ACHN (cell line): ENCODE results near the gene GRAP.
"Not testable (repeated sequence)": the region's sequence is repeated elsewhere in the genome, so short reads cannot be mapped to it uniquely, and the experiment has no call there.

ENCODE experiments used
- DNase-seq: peaks from one replicate; pipeline ENCODE4 v3.0.0-alpha.2; 2015
- in situ Hi-C: cut with HindIII; loops from 2 replicates; pipeline ENCODE4 v1.10.0; 2017; ENCODE audit warnings: low sequenced_read_pairs, low pct_ligation_motif_present, low pct_unique_long_range_greater_than_20kb

The GRAP gene

GRCh38 chr17:19046782-19047375 is at the start of gene GRAP:
TSS of gene GRAP (minus strand) at chr17:19046957. CDS start at chr17:19046926, 31 bp downstream.
- in situ Hi-C loops, DNase-seq: not testable (repeated sequence)

GRCh38 chr17:19093684-19094438 is 47.1 kb upstream of the GRAP start:
- in situ Hi-C loops: not testable (repeated sequence)

GRCh38 chr17:19092737-19093683 is 46.3 kb upstream of the GRAP start:
- peak; percentile 61 for DNase-seq
- in situ Hi-C loops: not testable (repeated sequence)

More at GRCh38 chr17:19093684-19094438, 47.1 kb upstream of the GRAP start:
- DNase-seq: not testable (repeated sequence)

DNA sequence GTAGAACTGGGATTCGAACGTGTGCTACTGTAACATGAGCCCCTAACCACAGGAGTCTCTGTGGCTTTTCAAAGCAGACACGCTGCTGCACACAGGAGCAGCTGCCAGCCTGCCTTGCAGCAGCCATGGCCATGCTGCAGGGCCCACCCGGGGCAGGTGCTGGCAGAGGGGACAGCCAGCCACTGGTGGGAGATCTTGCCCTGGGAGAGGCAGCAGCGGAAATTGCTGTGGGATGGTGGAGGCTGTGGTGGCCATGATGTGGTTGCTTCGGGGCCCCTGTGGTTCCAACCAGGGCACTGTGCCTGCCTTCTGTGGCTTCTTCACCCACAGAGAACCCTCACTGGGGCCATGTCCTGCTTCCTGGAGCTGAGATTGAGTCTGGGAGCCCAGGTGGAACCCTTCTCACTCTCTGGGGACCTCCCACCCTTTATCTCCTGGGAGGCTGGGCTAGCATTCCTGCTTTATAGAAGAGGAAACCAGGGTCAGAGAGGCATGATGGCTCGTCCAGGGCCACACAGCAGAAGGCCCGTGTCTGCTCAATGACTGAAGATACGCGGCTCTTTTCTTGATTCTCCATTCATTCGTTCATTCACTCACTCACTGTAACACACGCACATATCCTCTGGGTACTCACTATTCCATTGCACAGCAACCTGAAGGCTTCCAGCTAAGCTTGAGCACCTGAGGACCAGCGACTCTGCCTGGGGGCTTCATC is 43.5 kb upstream of the GRAP start:
- DNase-seq, in situ Hi-C loops: not testable (repeated sequence)

GRCh38 chr17:19088804-19089685 is 42.3 kb upstream of the GRAP start:
- DNase-seq, in situ Hi-C loops: not testable (repeated sequence)

GRCh38 chr17:19077386-19077785 is 30.6 kb upstream of the GRAP start:
- in situ Hi-C loops: not testable (repeated sequence)

GRCh38 chr17:19076398-19077192 is 29.8 kb upstream of the GRAP start:
- in situ Hi-C loops, DNase-seq: not testable (repeated sequence)

More at GRCh38 chr17:19077386-19077785, 30.6 kb upstream of the GRAP start:
- DNase-seq: not testable (repeated sequence)

DNA sequence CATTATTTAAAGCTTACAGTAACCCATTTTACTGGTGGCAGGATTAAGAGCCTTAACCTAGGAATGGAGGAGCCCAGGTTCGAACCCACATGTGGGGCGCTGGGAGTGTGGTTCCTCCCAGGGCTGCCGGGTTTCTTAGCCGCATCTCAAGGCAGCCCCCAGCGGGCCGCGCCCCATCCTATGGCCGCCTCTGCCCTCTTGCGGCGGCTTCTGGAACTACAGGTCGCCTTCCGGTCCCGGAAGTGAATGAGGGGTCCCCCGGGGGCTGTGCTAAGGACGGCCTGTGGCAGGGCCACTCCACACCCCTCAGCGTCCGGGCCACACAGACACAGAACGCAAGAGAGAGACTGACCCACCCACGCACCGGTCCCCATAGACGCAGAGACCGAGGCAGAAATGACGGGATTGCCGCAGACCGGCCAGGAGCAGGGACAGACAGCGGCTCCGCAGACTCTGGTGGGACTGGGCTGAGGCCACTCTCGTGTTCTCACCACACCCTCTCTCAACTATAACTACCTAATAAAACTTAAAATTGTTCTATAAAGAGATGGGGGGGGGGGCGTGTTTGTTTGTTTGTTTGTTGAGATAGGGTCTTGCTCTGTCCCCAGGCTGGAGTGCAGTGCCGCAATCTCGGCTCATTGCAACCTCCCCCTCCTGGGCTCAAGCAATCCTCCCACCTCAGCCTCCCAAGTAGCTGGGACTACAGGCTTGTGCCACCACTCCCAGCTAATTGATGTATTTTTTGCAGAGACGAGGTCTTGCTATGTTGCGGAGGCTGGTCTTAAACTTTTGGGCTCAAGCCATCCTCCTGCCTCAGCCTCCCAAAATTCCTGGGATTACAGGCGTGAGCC is 23.8 kb upstream of the GRAP start:
- DNase-seq, in situ Hi-C loops: not testable (repeated sequence)

DNA sequence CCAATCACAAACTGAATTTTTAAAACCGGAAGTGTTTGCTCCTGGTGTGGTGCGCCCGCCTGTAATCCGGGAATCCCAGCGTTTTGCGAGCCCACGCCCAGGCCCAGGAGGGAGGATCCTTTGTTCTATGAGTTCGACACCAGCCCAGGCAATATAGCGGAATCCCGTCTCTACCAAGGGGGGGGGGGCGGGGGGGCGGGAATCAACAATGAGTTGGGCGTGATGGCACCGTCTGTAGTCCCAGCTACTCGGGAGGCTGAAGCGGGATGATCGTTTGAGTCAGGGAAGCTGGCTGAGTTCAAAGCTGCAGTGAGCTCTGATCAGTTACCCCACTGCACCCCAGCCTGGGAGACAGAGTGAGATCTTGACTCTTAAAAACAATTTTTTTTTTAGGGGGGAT is 17.6 kb upstream of the GRAP start:
- in situ Hi-C loops, DNase-seq: not testable (repeated sequence)

DNA sequence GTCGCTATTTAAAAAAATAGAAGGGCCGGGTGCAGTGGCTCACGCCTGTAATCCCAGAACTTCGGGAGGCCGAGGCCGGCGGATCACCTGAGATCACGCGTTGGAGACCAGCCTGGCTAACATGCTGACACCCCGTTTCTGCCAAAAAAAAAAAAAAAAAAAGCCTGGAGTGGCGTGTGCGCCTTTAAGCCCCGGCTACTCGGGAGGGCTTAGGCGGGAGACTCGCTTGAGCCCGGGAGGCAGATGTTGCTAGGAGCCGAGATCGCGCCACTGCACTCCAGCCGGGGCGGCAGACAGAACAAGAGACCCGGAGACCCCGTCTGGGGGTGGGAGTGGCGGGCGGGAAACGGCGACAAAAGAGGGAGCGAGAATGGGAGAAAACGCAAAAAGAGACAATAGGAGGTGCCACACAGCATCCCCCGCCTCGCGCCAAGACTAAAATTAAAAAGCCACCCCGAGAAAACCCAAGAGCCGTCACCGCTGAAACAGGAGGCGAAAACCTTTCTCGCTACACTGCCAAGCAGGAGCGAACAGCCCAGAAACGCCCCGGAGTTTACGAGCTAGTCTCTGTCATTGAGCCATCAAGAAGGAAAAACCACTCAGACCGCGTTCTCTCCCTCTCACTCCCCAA is 16.7 kb upstream of the GRAP start:
- in situ Hi-C loops, DNase-seq: not testable (repeated sequence)

DNA sequence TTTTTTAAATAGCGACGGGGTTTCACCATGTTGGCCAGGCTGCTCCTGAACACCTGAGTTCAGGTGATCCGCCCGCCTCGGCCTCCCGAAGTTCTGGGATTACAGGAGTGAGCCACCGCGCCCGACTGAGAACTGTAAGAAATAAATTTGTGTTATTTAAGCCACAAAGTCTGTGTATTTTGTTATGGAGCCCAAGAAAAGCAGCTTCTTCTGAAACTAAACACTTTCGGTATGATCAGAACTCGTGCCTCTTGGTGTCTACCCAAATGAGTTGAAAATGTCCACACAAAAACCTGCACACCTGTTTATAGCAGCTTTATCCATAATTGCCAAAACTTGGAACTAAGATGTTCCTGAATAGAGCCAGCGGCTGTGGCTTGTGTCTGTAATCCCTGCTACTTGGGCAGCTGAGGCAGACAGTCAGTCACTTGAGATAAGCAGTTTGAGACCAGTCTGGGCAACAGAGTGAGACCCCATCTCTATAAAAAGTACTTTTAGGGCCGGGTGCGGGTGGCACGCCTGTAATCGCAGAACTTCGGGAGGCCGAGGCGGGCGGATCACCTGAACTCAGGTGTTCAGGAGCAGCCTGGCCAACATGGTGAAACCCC is 16.1 kb upstream of the GRAP start:
- DNase-seq, in situ Hi-C loops: not testable (repeated sequence)

GRCh38 chr17:19062009-19062717 is 15.4 kb upstream of the GRAP start:
- in situ Hi-C loops, DNase-seq: not testable (repeated sequence)

DNA sequence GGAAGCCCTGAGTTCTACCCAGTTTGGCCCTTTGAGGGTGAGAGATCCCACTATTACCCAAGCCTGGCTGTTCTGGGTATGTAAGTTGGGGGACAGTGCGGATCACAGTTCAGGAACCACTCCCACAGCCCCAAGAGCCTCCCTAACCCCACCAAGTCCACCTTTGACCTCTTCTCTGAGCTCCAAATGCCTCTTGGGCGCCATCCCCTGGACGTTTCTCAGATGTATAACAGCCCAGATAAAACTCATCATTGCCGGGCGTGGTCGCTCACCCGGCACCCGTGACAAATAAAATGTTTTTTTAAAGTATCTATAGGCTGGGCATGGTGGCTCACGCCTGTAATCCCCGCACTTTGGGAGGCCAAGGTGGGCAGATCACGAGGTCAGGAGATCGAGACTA is 8.7 kb upstream of the GRAP start:
- in situ Hi-C loops, DNase-seq: not testable (repeated sequence)

DNA sequence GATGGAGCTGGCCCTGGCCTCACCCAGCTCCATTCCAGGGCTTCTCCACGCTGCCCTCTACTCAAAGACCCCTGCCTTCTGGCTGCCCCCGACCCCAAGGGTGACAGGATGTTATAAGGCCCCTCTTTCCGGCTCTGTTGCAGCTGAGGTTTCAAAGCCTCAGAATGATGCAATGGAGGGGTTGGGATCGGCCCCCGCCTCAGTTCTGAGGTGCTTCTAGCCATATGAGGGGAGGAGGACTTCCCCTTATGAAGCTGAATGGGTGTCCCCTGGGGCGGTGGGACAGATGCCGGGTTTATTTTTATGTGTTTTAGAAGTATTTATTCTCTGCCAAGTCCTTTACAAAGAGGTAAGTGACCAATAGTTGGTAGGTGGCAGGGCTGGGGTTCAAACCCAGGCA is 2.1 kb upstream of the GRAP start:
- in situ Hi-C loops, DNase-seq: not testable (repeated sequence)
